ENCODE results near the gene NGDN.
A peak's percentile ranks its signal among the peaks of the same experiment; 100 is the strongest.
"Not testable (repeated sequence)": the region's sequence is repeated elsewhere in the genome, so short reads cannot be mapped to it uniquely, and the experiment has no call there.

NGDN gene

GRCh38 chr14:23469127-23469905 lies at the start of gene NGDN:
TSS of gene NGDN (plus strand) at chr14:23469703. CDS start at chr14:23469716, 13 bp downstream.
- peak; percentile 78 for TF ChIP-seq CTCF (conservative IDR thresholded peaks at IDR 0.05; ENCODE audit: control insufficient read depth, insufficient read depth, low read depth, low read length)
- peak within 1 kb of the TSS; percentile 100 for H3K4me3 ChIP-seq (ENCODE audit: control insufficient read depth, low read depth, low read length)
- peak; percentile 100 for DNase-seq (ENCODE audit: low read depth)

GRCh38 chr14:23421594-23421993 lies 47.9 kb upstream of the NGDN start:
- no peak for TF ChIP-seq CTCF (conservative IDR thresholded peaks at IDR 0.05; ENCODE audit: control insufficient read depth, insufficient read depth, low read depth, low read length)
- H3K4me3 ChIP-seq (ENCODE audit: control insufficient read depth, low read depth, low read length) = no peak overlapping the region
- DNase-seq (ENCODE audit: low read depth) = no peak

GRCh38 chr14:23423657-23424056 lies 45.8 kb upstream of the NGDN start:
- H3K4me3 ChIP-seq (ENCODE audit: control insufficient read depth, low read depth, low read length) = no peak overlapping the region
- no peak for DNase-seq (ENCODE audit: low read depth)
- TF ChIP-seq CTCF (conservative IDR thresholded peaks at IDR 0.05; ENCODE audit: control insufficient read depth, insufficient read depth, low read depth, low read length) = no peak

GRCh38 chr14:23425169-23425568 lies 44.3 kb upstream of the NGDN start:
- H3K4me3 ChIP-seq (ENCODE audit: control insufficient read depth, low read depth, low read length) = no peak overlapping the region
- TF ChIP-seq CTCF (conservative IDR thresholded peaks at IDR 0.05; ENCODE audit: control insufficient read depth, insufficient read depth, low read depth, low read length) = no peak
- no peak for DNase-seq (ENCODE audit: low read depth)

GRCh38 chr14:23425798-23426197 lies 43.7 kb upstream of the NGDN start:
- not testable (repeated sequence) for DNase-seq (ENCODE audit: low read depth); H3K4me3 ChIP-seq (ENCODE audit: control insufficient read depth, low read depth, low read length)

GRCh38 chr14:23428686-23429495 lies 40.6 kb upstream of the NGDN start:
- no peak overlapping the region for H3K4me3 ChIP-seq (ENCODE audit: control insufficient read depth, low read depth, low read length)
- no peak for DNase-seq (ENCODE audit: low read depth)
- no peak for TF ChIP-seq CTCF (conservative IDR thresholded peaks at IDR 0.05; ENCODE audit: control insufficient read depth, insufficient read depth, low read depth, low read length)
